K562 (cell line): ENCODE measurements around the gene WTAP. TPM values are rescaled to one million over a fixed set of nuclear protein-coding genes. Genes with fewer than 3 reads are reported as not detected.

Source experiments
- ARID2 ChIP-seq: fragments of 450-650 bp; IDR thresholded peaks from 2 replicates; pipeline ENCODE4 v1.6.1; 2017; ENCODE audit warnings: antibody characterized with exemption, mild to moderate bottlenecking
- BHLHE40 ChIP-seq: IDR thresholded peaks from 2 replicates; pipeline ENCODE4 v1.6.1; 2011; ENCODE audit warnings: low read length, improper control_type of control experiment
- CREB5 ChIP-seq: fragments of 250-450 bp; sonication (Bioruptor Pico); IDR thresholded peaks from 2 replicates; pipeline ENCODE4 v1.5.0; 2020; ENCODE audit warnings: mild to moderate bottlenecking
- DEAF1 ChIP-seq: fragments of 450-650 bp; formaldehyde crosslinking; IDR thresholded peaks from 2 replicates; pipeline ENCODE4 v1.4.0; 2020; ENCODE audit warnings: mild to moderate bottlenecking, moderate library complexity
- DMBX1 ChIP-seq: fragments of 250-450 bp; sonication (Bioruptor Pico); IDR thresholded peaks from 2 replicates; pipeline ENCODE4 v1.8.0; 2022; ENCODE audit warnings: inconsistent platforms, mild to moderate bottlenecking, moderate library complexity, borderline replicate concordance
- HOMEZ ChIP-seq: fragments of 250-450 bp; sonication (Bioruptor Pico); IDR thresholded peaks from 2 replicates; pipeline ENCODE4 v1.4.0; 2020; ENCODE audit warnings: mild to moderate bottlenecking, moderate library complexity
- MBD2 ChIP-seq: sonication (generic); IDR thresholded peaks from 2 replicates; pipeline ENCODE4 v1.6.1; 2016; ENCODE audit warnings: low read depth, borderline replicate concordance
- MCM7 ChIP-seq, 2 experiments: fragments of 450-650 bp; IDR thresholded peaks; 2 replicates each; pipeline ENCODE4 v1.6.1; 2016 to 2018
- MTA1 ChIP-seq: fragments of 450-650 bp; IDR thresholded peaks from 2 replicates; pipeline ENCODE4 v1.6.1; 2017; ENCODE audit warnings: borderline replicate concordance
- MYNN ChIP-seq, 2 experiments: sonication (generic); formaldehyde crosslinking in 1 of 2; IDR thresholded peaks; 2 replicates each; pipeline versions ENCODE4 v1.5.0 to v1.6.1; 2016 to 2020; ENCODE audit warnings: antibody characterized with exemption in 1 of 2, missing genetic modification reagents in 1 of 2
- NKRF ChIP-seq: fragments of 450-650 bp; IDR thresholded peaks from 2 replicates; pipeline ENCODE4 v1.6.1; 2016; ENCODE audit warnings: borderline replicate concordance
- PATZ1 ChIP-seq: fragments of 250-450 bp; sonication (Bioruptor Pico); IDR thresholded peaks from 2 replicates; pipeline ENCODE4 v1.5.0; 2020; ENCODE audit warnings: mild to moderate bottlenecking, borderline replicate concordance
- PRMT5 ChIP-seq: sonication (generic); formaldehyde crosslinking; IDR thresholded peaks from 2 replicates; pipeline ENCODE4 v1.5.0; 2020; ENCODE audit warnings: missing genetic modification reagents
- RBM39 ChIP-seq: fragments of 200-400 bp; formaldehyde crosslinking; optimal IDR thresholded peaks from 2 replicates; pipeline ENCODE3; 2018; ENCODE audit warnings: low read depth, low read length
- RHOXF2B ChIP-seq: fragments of 250-450 bp; sonication (Bioruptor Pico); conservative IDR thresholded peaks from 2 replicates; pipeline ENCODE4 v1.5.1; 2021
- SMARCA4 ChIP-seq: fragments of 450-650 bp; IDR thresholded peaks from 2 replicates; pipeline ENCODE4 v1.6.1; 2016
- TARDBP ChIP-seq: fragments of 450-650 bp; IDR thresholded peaks from 2 replicates; pipeline ENCODE4 v1.6.1; 2016
- TCF7L2 ChIP-seq: fragments of 150-350 bp; IDR thresholded peaks from 2 replicates; pipeline ENCODE4 v1.6.1; 2016; ENCODE audit warnings: low read depth, mild to moderate bottlenecking, low read length, moderate library complexity
- U2AF1 ChIP-seq: fragments of 200-400 bp; formaldehyde crosslinking; optimal IDR thresholded peaks from 2 replicates; pipeline ENCODE3; 2017; ENCODE audit warnings: mild to moderate bottlenecking, low read depth, low read length, moderate library complexity
- XRCC5 ChIP-seq: fragments of 200-400 bp; formaldehyde crosslinking; IDR thresholded peaks from 2 replicates; pipeline ENCODE4 v1.6.1; 2017; ENCODE audit warnings: low read depth, mild to moderate bottlenecking, low read length
- polyA plus RNA-seq, 8 experiments: library from polyadenylated mRNA; depleted of rRNA in 4 of 8; stranded (reverse) in 5 of 8; unstranded in 3 of 8; fragments of >200 nt; fragmentation: Nextera tagmentation in 2 of 8; fragmentation: Illumina TruSeq in 1 of 8; extraction: Ambion mirVana in 2 of 8; extraction: Trizol in 1 of 8; gene quantifications; 2 replicates each; pipeline versions ENCODE4 v1.2.1 to v1.2.3, GENCODE V29; 2011 to 2014; ENCODE audit warnings: inconsistent platforms in 1 of 8, missing spikeins in 1 of 8
- total RNA-seq, 7 experiments: library from RNA; depleted of rRNA in 6 of 7; stranded (reverse); fragments of >200 nt in 6 of 7; fragmentation: Illumina TruSeq in 2 of 7; extraction: Trizol in 2 of 7; gene quantifications; 2 replicates each; pipeline versions ENCODE4 v1.2.1 to v1.2.3, GENCODE V29; 2011 to 2021; ENCODE audit warnings: low replicate concordance in 1 of 7

WTAP gene
- total and polyA plus RNA-seq, 9 of the 15 experiments (the other 6 are each of a cell fraction or from before 2014, with no cell fraction given), result 52.4 to 156 (median 110) TPM

- TF ChIP-seq NKRF (peak; percentile 69; the same call in 1 of the 2 replicates), SMARCA4 (0 out of 2 replicates have a peak, but pooled peaks have one; percentile 29), RBM39 (no peak), TCF7L2 (peak; percentile 74; the same call in 1 of the 2 replicates), DEAF1 (CRISPR knock-in tag) (peak; percentile 53; the same call in 1 of the 2 replicates), CREB5 (CRISPR knock-in tag) (no peak), U2AF1 (no peak), PATZ1 (peak; percentile 57; the same call in 1 of the 2 replicates), DMBX1 (CRISPR knock-in tag) (peak; percentile 63), MCM7 (IDR thresholded peaks at IDR 0.05) (no peak), MTA1 (no peak), BHLHE40 (peak; percentile 63), PRMT5 (CRISPR knock-in tag) (no peak), RHOXF2B (CRISPR knock-in tag) (0 out of 2 replicates have a peak, but pooled peaks have one; percentile 49), ARID2 (no peak), MYNN (IDR thresholded peaks at IDR 0.05) (no peak), MYNN (CRISPR knock-in tag; IDR thresholded peaks at IDR 0.05) (no peak), HOMEZ (CRISPR knock-in tag) (0 out of 2 replicates have a peak, but pooled peaks have one; percentile 38), MBD2 (peak; percentile 77), TARDBP (no peak), XRCC5 (peak; percentile 82; the same call in 1 of the 2 replicates)
Observed at GRCh38 chr6:159789377-159790148, 62.3 kb downstream of the WTAP start, which contains the start of gene TCP1 (continued).
